ENCODE data around the gene HHLA2. TPM values are rescaled to one million over a fixed set of nuclear protein-coding genes. Genes with fewer than 3 reads are reported as not detected.
"Not testable (repeated sequence)": the region's sequence is repeated elsewhere in the genome, so short reads cannot be mapped to it uniquely, and the experiment has no call there.

The HHLA2 gene
- total RNA-seq, 1 donor from 2014 or later, result not detected

DNA sequence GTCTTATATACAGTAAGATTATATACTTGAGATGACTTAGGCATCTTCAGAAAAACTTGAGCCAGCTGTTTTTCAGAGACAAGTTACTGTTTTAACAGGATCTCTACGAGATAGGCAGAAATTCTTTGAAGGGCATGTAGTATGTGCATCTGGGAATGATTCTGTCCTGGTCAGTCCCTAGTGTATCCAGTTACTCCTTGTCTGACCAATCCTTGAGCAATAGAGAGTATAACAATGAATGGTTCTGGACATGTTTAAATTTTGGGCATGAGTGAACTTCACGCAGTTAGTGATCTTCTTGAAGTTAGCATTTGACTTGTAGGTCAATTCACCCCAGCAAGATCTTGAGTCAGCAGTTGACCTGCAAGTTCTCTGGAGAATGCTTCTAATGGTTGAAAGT, 24.7 kb upstream of the HHLA2 start:
- no peak for TF ChIP-seq CTCF (IDR thresholded peaks at IDR 0.05; ENCODE audit: unreplicated experiment)
- H3K9me3 Mint-ChIP-seq (ENCODE audit: unreplicated experiment), result no peaks in the 10 kb centered on the region
- peaks cover 8% of the 10 kb centered on the region for H3K4me1 Mint-ChIP-seq (ENCODE audit: unreplicated experiment)
- no peaks in the 10 kb centered on the region for H3K36me3 Mint-ChIP-seq (ENCODE audit: low read depth, unreplicated experiment)
- no peak for DNase-seq (ENCODE audit: low spot score)
- no peak overlapping the region for H3K4me3 Mint-ChIP-seq (ENCODE audit: unreplicated experiment)
- H3K27me3 Mint-ChIP-seq (ENCODE audit: unreplicated experiment), result no peaks in the 10 kb centered on the region
- no peak overlapping the region for H3K27ac Mint-ChIP-seq (ENCODE audit: unreplicated experiment)

GRCh38 chr3:108279066-108279465, 17.3 kb upstream of the HHLA2 start:
- not testable (repeated sequence) for H3K27ac Mint-ChIP-seq (ENCODE audit: unreplicated experiment); H3K27me3 Mint-ChIP-seq (ENCODE audit: unreplicated experiment); DNase-seq (ENCODE audit: low spot score); H3K36me3 Mint-ChIP-seq (ENCODE audit: low read depth, unreplicated experiment); H3K4me3 Mint-ChIP-seq (ENCODE audit: unreplicated experiment)
- peaks cover 10% of the 10 kb centered on the region for H3K4me1 Mint-ChIP-seq (ENCODE audit: unreplicated experiment)
- peaks cover 17% of the 10 kb centered on the region for H3K9me3 Mint-ChIP-seq (ENCODE audit: unreplicated experiment)

DNA sequence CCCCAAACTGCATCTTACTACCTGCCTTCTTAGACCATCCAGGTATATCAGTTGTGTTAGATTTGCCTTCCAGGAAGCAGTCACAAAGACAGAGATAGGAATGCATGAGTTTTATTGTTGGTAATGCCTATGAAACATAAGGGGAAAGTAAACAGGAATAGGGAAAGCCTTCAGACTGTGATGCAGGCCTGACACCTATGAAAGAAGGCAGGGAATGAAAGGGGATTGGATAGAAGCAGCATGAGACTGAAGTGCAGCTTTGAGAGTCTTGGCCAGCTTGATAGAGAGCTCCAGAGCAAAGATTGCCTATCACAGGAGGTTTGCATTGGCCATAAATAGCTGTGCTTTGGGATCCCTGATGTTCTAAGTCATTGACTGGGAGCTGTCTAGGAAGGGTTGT, 15.9 kb upstream of the HHLA2 start:
- DNase-seq (ENCODE audit: low spot score), result no peak
- H3K4me1 Mint-ChIP-seq (ENCODE audit: unreplicated experiment), result peaks cover 9% of the 10 kb centered on the region

DNA sequence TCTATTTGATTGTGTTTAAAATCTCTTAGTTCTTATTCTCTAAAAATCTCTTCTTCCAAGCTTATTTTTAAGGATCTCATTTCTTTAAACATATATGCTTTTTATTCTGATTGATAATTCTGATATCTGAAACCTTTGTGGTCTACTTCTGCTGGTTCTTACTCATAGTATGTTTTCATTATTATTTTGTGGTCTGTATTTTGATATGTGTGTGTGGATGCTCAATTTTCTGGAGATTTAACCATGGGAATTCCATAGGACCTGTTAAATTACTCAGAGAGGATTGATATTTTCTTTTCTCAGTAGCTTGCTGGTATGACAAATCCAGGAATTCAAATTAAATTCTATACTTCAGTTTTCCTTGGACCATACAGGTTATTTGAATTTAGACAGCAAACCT, 14.7 kb upstream of the HHLA2 start:
- TF ChIP-seq CTCF (IDR thresholded peaks at IDR 0.05; ENCODE audit: unreplicated experiment), result no peak
- Mint-ChIP-seq H3K4me1 (ENCODE audit: unreplicated experiment) (peaks cover 5% of the 10 kb centered on the region), H3K36me3 (ENCODE audit: low read depth, unreplicated experiment) (peaks cover 9% of the 10 kb centered on the region), H3K4me3 (ENCODE audit: unreplicated experiment) (no peak overlapping the region), H3K9me3 (ENCODE audit: unreplicated experiment) (peaks cover 17% of the 10 kb centered on the region), H3K27me3 (ENCODE audit: unreplicated experiment) (peaks cover 5% of the 10 kb centered on the region), H3K27ac (ENCODE audit: unreplicated experiment) (no peak overlapping the region)
- DNase-seq (ENCODE audit: low spot score), result no peak

More for the DNA sequence above, 15.9 kb upstream of the HHLA2 start:
- TF ChIP-seq CTCF (IDR thresholded peaks at IDR 0.05; ENCODE audit: unreplicated experiment), result no peak
- H3K36me3 Mint-ChIP-seq (ENCODE audit: low read depth, unreplicated experiment), result peaks cover 9% of the 10 kb centered on the region
- no peak overlapping the region for H3K4me3 Mint-ChIP-seq (ENCODE audit: unreplicated experiment)
- H3K27ac Mint-ChIP-seq (ENCODE audit: unreplicated experiment), result no peak overlapping the region
- peaks cover 5% of the 10 kb centered on the region for H3K27me3 Mint-ChIP-seq (ENCODE audit: unreplicated experiment)
- peaks cover 17% of the 10 kb centered on the region for H3K9me3 Mint-ChIP-seq (ENCODE audit: unreplicated experiment)

GRCh38 chr3:108283006-108283405, 13.3 kb upstream of the HHLA2 start:
- no peak for TF ChIP-seq CTCF (IDR thresholded peaks at IDR 0.05; ENCODE audit: unreplicated experiment)
- no peak for DNase-seq (ENCODE audit: low spot score)
- H3K9me3 Mint-ChIP-seq (ENCODE audit: unreplicated experiment), result peaks cover 8% of the 10 kb centered on the region
- peaks cover 5% of the 10 kb centered on the region for H3K4me1 Mint-ChIP-seq (ENCODE audit: unreplicated experiment)
- H3K27me3 Mint-ChIP-seq (ENCODE audit: unreplicated experiment), result peaks cover 3% of the 10 kb centered on the region
- peaks cover 9% of the 10 kb centered on the region for H3K36me3 Mint-ChIP-seq (ENCODE audit: low read depth, unreplicated experiment)
- H3K4me3 Mint-ChIP-seq (ENCODE audit: unreplicated experiment), result no peak overlapping the region
- H3K27ac Mint-ChIP-seq (ENCODE audit: unreplicated experiment), result no peak overlapping the region

DNA sequence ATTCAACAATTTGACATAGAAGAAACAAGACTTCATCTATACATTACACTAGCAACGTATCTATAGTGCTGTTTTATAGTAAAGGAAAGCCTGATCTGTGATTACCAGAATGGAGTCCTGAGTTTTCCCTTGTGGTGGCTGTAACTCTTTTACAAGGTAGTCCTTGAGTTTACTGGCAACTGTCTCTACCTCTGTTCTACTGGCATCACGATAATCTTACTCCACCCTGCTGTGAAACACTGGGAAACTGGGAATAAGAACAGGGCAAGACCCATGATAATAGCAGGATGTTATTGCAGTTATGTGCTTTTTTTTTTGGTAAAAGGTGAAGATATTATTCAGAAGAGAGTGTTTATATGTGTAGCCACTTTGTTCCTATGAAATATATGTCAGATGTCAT, 12.4 kb upstream of the HHLA2 start:
- Mint-ChIP-seq H3K9me3 (ENCODE audit: unreplicated experiment) (peaks cover 3% of the 10 kb centered on the region), H3K36me3 (ENCODE audit: low read depth, unreplicated experiment) (peaks cover 6% of the 10 kb centered on the region), H3K4me1 (ENCODE audit: unreplicated experiment) (peaks cover 5% of the 10 kb centered on the region), H3K27me3 (ENCODE audit: unreplicated experiment) (no peaks in the 10 kb centered on the region), H3K27ac (ENCODE audit: unreplicated experiment) (no peak overlapping the region), H3K4me3 (ENCODE audit: unreplicated experiment) (no peak overlapping the region)
- no peak for DNase-seq (ENCODE audit: low spot score)
- no peak for TF ChIP-seq CTCF (IDR thresholded peaks at IDR 0.05; ENCODE audit: unreplicated experiment)
